HG03521 (cell line): ENCODE data around the gene SLC16A2.

ENCODE experiments used
- ATAC-seq: cut with Tn5 transposase; IDR thresholded peaks from one replicate; pipeline ENCODE4 v1.9.1; 2021; ENCODE audit warnings: mild to moderate bottlenecking, moderate library complexity; ENCODE audit not compliant: unreplicated experiment

Gene SLC16A2

DNA sequence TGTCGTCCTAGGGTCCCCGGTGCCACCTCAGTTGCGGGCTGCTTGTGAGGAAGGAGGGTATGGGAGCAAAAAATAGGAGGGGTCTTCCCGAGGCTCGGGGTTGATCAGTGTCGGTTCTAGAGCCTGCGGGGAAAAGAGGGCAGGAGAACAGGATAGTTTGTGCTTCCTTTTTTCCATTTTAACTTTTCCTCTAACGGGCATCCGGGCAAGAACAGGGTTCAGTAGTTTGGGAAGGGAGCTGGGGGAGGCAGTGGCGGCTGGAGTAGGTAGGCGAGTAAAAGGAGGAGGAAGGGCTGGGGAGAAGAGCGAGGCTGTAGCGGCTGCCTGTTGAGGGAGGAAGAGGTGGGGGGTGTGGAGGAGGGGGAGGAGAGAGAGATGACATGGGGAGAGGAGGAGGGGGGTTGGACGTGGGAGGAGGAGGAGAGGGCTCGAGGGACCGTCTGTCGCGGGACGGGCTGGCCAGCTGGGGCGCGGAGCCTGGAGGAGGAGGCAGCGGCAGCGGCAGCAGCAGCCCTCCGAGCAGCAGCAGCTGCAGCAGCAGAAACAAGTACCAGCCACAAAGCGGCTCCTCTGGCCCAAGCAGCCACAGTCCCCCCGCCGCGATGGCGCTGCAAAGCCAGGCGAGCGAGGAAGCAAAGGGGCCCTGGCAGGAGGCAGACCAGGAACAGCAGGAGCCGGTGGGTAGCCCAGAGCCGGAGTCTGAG lies at the start of gene SLC16A2:
Gene SLC16A2 (plus strand): TSS at position 458 of the 704 bp plus-strand sequence. CDS start 145 bp downstream, at position 603.
- ATAC-seq, result no peak

DNA sequence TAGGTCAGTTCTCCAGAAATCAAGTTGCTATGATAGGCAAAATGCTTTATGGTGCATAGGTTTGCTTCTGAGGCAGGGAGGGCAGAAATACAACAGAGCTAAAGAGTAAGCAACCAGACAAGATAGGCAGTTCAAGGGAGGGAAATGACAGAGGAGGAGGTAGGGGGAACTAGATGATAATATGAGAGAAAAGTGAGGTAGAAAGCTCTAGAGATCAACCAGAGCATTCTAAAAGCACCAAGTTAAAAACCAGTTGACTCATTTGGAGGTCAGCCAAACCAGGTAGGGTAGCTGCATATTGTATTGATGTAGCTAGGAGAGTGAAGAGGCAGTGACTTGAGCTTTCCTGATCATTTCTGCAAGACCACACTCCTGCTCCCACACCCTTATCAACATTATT lies 49.0 kb upstream of the SLC16A2 start:
- ATAC-seq, result no peak

DNA sequence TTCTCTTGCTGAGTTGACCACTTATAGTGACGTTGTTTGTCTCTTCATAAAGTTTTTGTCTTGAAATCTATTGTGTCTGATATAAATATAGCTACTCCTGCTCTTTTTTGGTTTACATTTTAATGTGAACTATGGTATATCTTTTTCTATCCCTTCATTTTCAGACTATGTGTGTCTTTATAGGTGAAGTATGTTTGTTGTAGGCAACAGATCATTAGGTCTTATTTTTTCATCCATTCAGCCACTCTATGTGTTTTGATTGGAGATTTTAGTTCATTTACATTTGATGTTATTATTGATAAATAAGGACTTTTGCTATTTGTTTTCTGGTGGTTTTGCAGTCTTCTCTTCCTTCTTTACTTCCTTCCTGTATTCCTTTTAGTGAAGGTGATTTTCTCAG lies 44.0 kb upstream of the SLC16A2 start:
- no peak for ATAC-seq

DNA sequence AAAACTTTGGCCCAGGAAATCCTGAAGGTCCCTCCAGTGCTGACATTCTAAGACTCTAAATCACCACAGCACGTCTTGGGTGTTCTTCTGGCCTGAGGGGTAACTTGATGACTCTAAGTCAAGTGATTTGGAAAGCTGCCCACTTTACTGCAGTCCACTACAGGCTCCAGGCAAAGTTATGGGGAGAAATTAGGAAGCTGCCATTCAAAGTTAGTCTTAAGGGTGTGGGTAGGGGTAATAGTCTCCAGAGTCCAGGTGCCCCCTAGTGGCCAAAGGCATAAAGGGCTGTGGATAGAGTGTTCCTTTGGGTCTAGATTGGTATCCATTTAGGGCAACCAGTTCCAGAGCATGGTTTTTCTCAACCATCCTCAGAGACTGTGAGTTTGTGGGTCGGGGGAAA lies 38.7 kb upstream of the SLC16A2 start:
- peak; percentile 61 for ATAC-seq

DNA sequence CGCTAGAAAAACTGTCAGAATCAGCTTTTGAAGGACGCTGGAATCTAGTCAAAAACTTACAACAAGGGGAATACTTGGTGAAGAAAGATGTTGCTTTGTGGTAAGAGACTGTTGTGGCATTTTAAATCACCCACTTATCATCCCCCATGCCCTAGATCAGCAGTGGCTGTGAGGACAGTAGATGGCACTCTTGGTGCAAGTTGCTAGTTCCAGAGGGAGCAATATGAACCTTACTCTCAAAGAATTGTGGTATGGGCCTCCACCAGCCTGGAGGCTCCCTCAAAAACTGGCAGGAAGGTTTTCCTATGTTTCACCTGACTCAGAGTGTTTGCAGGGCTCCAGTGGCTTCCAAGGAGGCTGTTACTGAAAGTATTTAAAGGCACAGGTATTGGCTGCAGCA lies 37.7 kb upstream of the SLC16A2 start:
- ATAC-seq, result no peak

DNA sequence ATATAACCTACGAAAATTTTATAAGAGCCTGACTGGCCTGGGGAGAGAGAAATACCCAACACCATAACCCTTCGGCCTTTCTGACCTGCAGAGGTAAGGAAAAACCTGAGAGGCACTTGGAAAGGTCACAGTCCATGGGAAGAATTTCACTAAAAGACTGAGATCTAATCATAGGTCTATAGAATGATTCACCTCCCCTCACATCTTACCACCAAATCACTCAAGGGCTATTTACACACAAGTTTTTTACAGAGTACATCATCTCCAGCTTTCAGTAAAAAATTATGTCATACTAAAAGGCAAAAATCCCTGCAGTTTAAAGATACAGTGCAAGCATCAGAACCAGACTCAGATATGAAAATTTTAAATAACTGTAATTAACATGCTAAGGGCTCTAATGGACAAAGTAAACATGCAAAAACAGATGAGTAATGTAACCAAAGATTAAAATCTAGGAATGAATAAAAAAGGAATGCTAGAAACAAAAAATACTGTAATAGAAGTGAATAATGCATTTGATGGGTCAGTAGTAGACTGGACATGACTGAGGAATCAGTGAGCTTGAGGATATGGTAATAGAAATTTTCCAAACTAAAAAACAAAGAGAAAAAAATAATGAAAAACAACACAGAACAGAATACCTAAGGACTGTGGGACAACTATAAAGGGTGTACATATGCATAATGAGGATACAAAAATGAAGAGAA lies 32.1 kb upstream of the SLC16A2 start:
- ATAC-seq, result no peak

DNA sequence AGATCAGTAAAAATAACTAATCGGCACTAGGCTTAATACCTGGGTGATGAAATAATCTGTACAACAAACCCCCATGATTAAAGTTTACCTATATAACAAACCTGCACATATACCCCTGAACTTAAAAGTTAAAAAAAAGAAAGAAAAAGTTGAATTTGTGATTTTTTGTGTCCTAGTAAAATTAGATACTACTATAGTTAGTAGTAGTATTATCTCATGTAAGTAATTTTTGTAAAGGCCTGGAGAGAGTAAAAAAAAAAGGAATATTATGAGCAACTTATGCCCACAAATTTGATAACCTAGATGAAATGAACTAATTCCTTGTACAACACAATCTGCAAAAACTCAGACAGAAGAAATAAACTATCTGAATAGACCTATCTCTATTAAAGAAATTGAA lies 25.7 kb upstream of the SLC16A2 start:
- no peak for ATAC-seq

DNA sequence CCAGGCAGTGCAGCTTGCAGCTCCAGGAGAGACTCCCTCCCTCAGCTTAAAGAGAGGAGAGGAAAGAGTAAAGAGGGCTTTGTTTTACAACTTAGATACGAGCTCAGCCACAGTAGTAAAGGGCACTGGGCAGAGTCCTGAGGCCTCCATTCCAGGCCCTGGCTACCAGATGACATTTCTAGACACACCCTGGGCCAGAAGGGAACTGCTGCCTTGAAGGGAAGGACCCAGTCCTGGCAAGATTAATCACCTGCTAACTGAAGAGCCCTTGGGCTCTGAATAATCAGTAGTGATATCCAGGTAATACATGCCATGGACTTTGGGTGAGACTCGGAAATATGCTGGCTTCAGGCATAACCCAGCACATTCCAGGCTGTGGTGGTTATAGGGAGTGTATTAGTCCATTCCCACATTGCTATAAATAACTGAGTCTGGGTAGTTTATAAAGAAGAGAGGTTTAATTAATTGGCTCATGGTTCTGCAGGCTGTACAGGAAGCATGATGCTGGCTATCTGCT lies 15.3 kb upstream of the SLC16A2 start:
- no peak for ATAC-seq

DNA sequence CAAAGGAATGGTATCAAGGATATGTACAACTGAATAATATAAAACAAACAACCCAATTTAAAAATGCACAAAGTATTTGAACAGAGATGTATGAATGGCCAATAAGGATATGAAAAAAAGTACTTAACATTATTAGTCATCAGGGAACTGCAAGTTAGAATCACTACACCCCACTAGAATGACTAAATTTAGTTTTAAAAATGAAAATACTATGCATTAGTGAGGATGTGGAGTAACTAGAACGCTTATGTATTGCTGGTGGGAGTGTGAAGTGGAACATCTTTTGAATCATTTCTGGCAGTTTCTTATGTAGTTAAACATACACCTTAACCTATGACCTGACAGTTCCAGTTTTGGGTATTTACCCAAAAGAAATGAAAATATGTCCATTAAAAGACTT lies 13.0 kb upstream of the SLC16A2 start:
- ATAC-seq, result no peak

DNA sequence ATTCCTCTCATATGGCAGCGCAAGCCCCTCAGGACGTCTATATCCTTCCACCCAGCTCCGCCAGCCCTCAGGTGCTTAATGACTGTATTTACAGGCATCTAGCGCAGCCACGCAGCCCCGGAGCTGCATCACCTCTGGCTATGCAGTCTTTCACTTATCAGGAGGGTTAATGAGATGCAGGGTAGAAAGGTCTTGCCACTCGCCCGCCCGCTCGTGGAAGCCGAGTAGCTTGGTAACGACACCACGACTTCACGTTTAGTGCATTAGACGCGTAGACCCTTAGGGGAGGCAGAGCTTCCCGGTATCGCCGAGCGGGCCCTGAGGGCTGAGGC lies 1.5 kb upstream of the SLC16A2 start:
- no peak for ATAC-seq

DNA sequence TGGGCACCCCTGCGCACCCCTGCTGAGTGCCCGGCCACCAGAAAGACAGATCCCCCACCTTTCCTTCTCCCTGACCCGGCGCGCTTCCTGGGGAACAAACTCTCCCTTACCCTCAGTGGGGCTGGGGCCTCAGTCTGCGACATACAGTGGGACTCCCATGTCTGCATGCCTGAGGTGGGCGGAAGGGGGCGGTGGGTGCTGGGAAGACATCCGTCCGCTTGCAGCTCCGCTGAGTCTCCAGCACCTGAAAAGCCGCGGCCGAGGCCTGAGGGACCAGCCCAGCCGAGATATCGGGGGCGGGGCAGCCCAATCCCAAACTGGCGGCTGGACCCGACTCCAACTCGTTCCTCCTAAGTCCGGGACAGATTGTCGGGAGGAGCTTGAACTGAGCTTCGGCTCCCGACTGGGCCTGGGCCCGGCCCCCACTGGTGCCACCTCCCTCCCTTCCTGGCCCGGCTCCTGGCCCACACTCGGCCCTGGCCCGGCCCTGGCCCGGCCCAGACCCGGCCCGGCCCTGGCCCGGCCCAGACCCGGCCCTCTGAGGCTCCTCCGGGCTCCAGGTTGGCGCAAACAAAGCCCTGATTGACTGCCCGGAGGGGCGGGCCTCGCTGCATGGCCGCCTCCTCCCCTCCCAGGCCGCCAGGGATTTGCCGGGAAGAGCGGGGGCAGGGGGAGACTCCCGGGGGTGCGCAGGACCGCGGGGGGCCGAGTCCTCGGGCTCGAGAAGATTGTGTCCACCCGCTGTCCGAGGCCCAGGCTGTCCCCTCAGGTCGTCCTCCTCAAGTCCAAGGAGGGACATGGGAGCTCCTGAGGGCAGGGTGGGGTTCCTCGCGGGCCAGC lies 877 bp upstream of the SLC16A2 start:
- no peak for ATAC-seq

DNA sequence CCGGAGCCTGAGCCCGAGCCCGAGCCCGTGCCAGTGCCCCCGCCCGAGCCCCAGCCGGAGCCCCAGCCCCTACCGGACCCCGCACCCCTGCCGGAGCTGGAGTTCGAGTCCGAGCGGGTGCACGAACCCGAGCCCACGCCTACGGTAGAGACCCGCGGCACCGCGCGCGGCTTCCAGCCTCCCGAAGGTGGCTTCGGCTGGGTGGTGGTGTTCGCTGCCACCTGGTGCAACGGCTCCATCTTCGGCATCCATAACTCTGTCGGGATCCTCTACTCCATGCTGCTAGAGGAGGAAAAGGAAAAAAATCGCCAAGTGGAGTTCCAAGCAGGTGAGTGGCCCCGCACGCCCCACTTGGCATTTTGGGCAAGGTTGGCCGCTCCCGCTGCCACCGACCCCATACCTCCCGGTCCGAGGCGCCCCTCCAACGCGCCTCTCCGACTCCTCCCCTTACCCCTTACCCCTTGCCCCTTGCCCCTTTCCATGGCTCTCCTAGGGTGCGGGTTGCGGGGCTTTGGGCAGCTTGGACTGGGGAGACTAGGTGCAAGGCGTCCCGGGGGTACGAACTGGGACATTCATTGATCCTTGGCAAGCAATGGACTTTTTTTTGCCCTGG lies 553 bp downstream of the SLC16A2 start:
- no peak for ATAC-seq

DNA sequence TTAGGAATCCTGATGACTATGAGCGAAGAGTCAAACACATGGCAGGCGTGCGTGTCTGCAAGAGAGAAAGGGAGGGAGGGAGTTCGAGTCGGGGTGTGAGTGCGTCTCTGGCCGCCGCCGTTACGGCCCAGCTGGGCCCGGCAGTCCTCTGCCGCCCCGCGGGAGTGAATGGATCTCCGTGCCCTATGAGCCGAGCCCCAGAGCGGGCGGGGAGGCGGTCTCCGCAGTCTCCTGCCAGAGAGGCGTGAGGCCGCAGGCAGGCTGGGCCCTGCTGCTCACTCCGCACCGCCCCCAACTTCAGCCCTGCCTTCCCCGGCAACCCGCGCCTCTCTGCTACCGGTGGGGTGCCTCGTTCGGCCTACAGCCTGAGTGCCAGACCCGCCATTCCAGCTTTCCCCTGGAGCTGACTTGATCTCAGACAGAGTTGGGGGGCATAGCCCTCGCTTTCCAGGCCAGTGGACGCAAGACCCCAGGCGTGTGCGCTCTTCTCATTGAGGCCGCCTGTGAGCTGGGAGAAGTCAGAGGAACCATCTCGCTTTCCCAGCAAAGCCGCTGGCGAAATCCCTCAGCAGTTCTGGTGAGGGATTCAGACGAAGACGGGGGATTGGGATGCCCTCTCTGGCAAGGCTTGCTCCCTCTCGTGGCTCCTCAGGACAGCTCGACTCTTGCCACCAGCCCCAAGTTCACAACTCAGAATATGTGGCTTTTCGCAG lies 1.4 kb downstream of the SLC16A2 start:
- ATAC-seq, result no peak

DNA sequence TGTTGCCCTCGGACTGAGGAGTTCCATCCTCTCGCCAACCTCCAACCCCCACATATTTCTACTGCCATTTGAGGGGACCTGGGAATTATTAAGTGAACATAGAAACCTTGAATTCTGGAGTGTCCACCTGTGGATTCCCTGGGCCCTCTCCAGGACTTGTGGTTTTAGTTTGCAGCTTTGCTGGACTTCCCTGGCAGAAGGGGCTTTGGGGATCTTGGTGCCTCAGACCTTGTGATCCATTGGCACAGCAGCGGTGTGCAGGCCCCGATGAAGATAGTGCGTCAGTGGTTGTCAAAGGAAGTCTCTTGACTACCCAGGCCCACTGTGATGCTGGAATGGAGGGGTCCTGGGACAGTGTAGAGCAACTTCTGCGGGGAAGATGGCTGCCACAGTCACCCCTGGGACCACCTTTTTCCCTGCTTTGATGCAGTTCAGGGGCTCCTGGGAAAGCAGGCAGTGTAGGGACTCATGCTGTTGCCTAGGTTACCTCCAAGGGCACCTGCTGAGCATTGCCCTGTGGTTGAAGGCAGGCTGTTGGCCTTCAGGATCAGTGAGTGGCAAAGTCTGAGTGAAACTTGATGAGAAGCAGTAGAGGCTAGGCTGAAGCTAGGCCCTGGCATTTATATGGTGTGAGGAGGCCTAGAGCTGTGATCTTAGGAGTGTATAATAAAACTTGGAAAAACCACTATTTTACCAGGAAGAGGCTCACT lies 2.2 kb downstream of the SLC16A2 start:
- no peak for ATAC-seq

DNA sequence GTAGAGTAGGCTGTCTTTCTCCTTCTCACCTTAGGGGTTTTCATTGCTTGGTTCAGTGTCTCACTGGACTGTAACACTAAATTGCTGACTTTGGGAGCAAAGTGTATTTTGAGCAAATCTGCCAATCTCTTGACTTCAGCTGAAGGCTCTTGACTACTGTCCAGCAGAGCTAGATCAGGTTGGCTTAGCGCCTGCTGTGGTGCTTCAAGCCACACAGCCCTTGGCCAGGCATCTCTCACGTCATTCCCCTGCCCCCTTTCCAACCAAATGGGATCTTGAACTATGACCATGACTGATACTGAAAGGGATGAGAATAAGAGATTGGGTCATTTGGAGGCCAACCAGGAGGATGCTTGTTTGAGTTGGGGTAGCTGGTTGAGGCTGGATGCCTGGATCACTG lies 4.8 kb downstream of the SLC16A2 start:
- ATAC-seq, result no peak

DNA sequence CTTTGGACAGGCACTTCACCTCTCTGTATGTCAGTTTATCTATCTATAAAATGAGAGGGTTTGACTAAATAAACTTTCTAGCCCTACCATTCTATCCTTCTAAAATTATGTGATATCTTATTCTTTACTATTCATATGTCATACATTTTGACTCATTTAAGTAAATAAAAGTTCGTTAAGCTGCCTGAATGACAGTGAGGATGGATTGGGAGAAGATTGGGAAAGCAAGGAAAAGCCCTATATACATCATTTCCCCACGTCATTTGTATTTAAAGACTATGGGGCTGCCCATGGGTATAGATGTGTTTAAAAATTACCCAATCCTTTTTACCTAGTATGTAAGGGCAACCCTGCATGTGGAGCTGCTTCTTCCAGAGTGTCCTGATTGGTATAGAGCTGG lies 5.3 kb downstream of the SLC16A2 start:
- ATAC-seq, result no peak

DNA sequence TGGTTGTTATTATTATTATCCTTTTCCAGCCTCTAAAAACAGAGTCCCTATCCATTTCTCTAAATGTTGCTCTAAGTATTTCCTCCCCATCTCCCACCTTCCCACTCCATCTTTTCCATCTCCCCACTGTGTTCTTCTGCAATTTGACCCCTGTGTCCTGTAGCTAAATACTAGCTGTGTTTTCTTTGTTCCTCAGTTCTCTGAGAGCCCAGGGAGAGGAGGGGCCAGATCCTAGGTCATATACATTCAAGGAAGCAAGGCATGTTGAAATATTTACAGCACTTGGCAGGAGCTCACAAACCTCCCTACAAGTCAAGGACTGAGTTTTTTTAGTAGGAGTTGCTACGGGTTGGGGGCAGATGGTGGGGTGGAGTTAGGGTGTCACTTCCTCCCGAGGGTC lies 10.5 kb downstream of the SLC16A2 start:
- ATAC-seq, result no peak

DNA sequence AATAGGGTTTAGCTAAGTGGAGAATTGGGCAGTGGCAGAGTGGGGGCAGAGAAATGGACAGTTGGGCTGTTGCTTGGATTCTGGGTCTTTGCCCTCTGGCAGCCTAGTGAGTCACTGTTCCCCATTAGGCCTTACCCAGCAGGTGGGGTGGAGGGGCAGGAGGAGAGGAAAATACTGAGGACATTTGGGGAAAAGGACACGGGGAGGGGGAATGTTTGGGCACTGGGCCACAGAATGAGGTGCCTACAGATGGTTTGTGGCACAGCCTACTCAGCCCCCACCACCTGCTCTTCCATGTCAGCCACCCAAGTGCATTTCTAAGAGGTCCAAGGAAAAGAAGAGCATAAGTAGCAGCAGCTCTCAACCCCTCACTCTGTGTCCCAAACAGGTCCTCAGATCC lies 13.0 kb downstream of the SLC16A2 start:
- no peak for ATAC-seq

DNA sequence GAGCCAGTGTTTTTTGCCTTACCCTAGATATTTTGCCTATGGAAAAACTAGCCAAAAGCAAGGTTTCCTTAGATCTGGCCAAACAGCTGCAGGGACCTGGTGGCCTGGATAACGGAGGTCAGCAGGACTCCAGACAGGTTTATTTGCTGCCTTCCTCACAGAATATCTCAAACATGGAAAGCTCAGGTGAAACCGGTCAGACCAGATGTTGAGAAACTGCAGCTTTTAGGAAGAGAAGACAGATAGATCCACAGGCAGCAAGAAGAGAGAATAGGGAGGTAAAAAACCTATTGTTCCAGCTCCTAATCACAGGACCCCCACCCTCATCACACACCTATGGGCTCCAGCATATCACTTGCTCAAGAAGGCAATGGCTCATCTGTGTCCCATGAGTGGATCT lies 16.2 kb downstream of the SLC16A2 start:
- ATAC-seq, result no peak

DNA sequence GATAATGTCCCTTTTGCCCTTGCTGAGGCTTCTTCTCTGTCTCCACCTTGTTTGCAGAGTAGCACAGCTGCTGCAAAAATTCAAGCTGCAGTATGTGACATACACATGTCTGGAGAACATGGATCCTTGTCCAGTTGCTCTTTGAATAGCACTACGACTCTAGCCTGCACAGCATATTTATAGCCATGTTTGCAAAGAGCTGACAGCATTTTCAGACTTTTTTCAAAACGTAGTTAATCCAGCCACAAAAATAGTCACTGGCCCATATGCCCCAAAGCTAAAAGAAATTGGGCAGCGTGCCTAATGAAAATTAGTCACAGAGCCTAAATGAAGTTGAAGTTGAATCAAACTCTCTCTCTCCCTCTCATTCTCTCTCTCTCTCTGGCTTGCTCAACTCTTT lies 17.5 kb downstream of the SLC16A2 start:
- no peak for ATAC-seq
